BLaER1 treated with 17β-estradiol and CSF1 and Interleukin-3, amounts not matched to agents 10 nM and 100 nM (cell line): ENCODE measurements around the gene PRR5L.

Source experiments
- H3K27ac ChIP-seq, 11 experiments: shearing (Covaris generic); formaldehyde crosslinking; 2 replicates each; pipeline ENCODE4 v1.8.1; 2022
- H3K27me3 ChIP-seq, 11 experiments: shearing (Covaris generic); formaldehyde crosslinking; 2 replicates each; pipeline ENCODE4 v1.8.1; 2022
- H3K36me3 ChIP-seq, 11 experiments: shearing (Covaris generic); formaldehyde crosslinking; 2 replicates each; pipeline ENCODE4 v1.8.1; 2022
- H3K4me1 ChIP-seq, 10 experiments: shearing (Covaris generic); formaldehyde crosslinking; 2 replicates each; pipeline ENCODE4 v1.8.1; 2022
- H3K4me2 ChIP-seq, 11 experiments: shearing (Covaris generic); formaldehyde crosslinking; 2 replicates each; pipeline ENCODE4 v1.8.1; 2022
- H3K4me3 ChIP-seq, 10 experiments: shearing (Covaris generic); formaldehyde crosslinking; 2 replicates each; pipeline ENCODE4 v1.8.1; 2022
- H3K9ac ChIP-seq, 11 experiments: shearing (Covaris generic); formaldehyde crosslinking; 2 replicates each; pipeline ENCODE4 v1.8.1; 2022
- H3K9me3 ChIP-seq, 11 experiments: shearing (Covaris generic); formaldehyde crosslinking; replicated peaks in 1 of 11; 2 replicates each; pipeline ENCODE4 v1.8.1; 2022
- H4K20me1 ChIP-seq, 11 experiments: shearing (Covaris generic); formaldehyde crosslinking; 2 replicates each; pipeline ENCODE4 v1.8.1; 2022
- Cebpa-rat ChIP-seq, 11 experiments: shearing (Covaris generic); IDR thresholded peaks; 2 replicates each; pipeline ENCODE4 v1.8.1; 2022

The PRR5L gene

GRCh38 chr11:36362902-36363301 lies 66.8 kb downstream of the PRR5L start:
- Histone ChIP-seq H3K4me2 (peak overlapping the region; percentile 69 to 92 (median 85)), H3K9me3 (no peaks in the 10 kb centered on the region)

GRCh38 chr11:36363361-36364268 lies 67.5 kb downstream of the PRR5L start:
- H3K9ac ChIP-seq = peak overlapping the region in 3 of 11 experiments; percentile 6 to 44 (median 19); a peak in 2 of 22 replicates
- H3K27ac ChIP-seq = peak overlapping the region in 3 of 11 experiments; percentile 18 to 56 (median 51); a peak in 5 of 22 replicates
- H3K36me3 ChIP-seq = no peaks in the 10 kb centered on the region
- no peaks in the 10 kb centered on the region for H3K27me3 ChIP-seq
- H4K20me1 ChIP-seq = no peaks in the 10 kb centered on the region
- H3K4me3 ChIP-seq = 0 out of 20 replicates have a peak overlapping the region, but pooled peaks of 1 of the 10 experiments have one; percentile 3
- peaks cover 75 to 97% (median 80%) of the 10 kb centered on the region in 10 experiments for H3K4me1 ChIP-seq
- TF ChIP-seq Cebpa-rat (IDR thresholded peaks at IDR 0.05) = no peak
- H3K4me2 ChIP-seq = peak overlapping the region; percentile 69 to 92 (median 85)
- H3K9me3 ChIP-seq = no peaks in the 10 kb centered on the region

More at GRCh38 chr11:36362902-36363301, 66.8 kb downstream of the PRR5L start:
- TF ChIP-seq Cebpa-rat (IDR thresholded peaks at IDR 0.05) = no peak
- Histone ChIP-seq H3K36me3 (no peaks in the 10 kb centered on the region), H3K9ac (0 out of 22 replicates have a peak overlapping the region, but pooled peaks of 2 of the 11 experiments have one; percentile 15 to 44), H3K4me1 (peaks cover 77 to 98% (median 86%) of the 10 kb centered on the region in 10 experiments), H3K27me3 (no peaks in the 10 kb centered on the region), H3K27ac (peak overlapping the region in 3 of 11 experiments; percentile 18 to 56 (median 24); a peak in 5 of 22 replicates), H3K4me3 (0 out of 20 replicates have a peak overlapping the region, but pooled peaks of 1 of the 10 experiments have one; percentile 3), H4K20me1 (no peaks in the 10 kb centered on the region)

GRCh38 chr11:36364551-36365325 lies 68.7 kb downstream of the PRR5L start:
- Histone ChIP-seq H3K4me1 (peaks cover 65 to 86% (median 71%) of the 10 kb centered on the region in 10 experiments), H3K4me3 (no peak overlapping the region), H3K9me3 (no peaks in the 10 kb centered on the region), H3K36me3 (no peaks in the 10 kb centered on the region), H3K4me2 (peak overlapping the region; percentile 69 to 92 (median 85)), H3K27ac (peak overlapping the region in 4 of 11 experiments; percentile 1 to 59 (median 46); a peak in 7 of 22 replicates), H3K9ac (peak overlapping the region in 3 of 11 experiments; percentile 0 to 12 (median 1); a peak in 1 of 22 replicates), H3K27me3 (no peaks in the 10 kb centered on the region), H4K20me1 (no peaks in the 10 kb centered on the region)
- TF ChIP-seq Cebpa-rat (IDR thresholded peaks at IDR 0.05) = no peak

- no peaks in the 10 kb centered on the region for H3K36me3 ChIP-seq
- peak overlapping the region; percentile 55 to 92 (median 85) for H3K4me2 ChIP-seq
- peaks cover 53 to 74% (median 59%) of the 10 kb centered on the region in 10 experiments for H3K4me1 ChIP-seq
- H3K27ac ChIP-seq = peak overlapping the region in 6 of 11 experiments; percentile 35 to 59 (median 56); a peak in 12 of 22 replicates
- peak overlapping the region in 3 of 11 experiments; percentile 27 to 45 (median 38); a peak in 4 of 22 replicates for H3K9ac ChIP-seq
- H3K4me3 ChIP-seq = no peak overlapping the region
- TF ChIP-seq Cebpa-rat (IDR thresholded peaks at IDR 0.05) = peak in 2 of 11 experiments; percentile 23 to 32; a peak in 2 of 22 replicates
- H4K20me1 ChIP-seq = no peaks in the 10 kb centered on the region
- no peaks in the 10 kb centered on the region for H3K9me3 ChIP-seq
- H3K27me3 ChIP-seq = no peaks in the 10 kb centered on the region
These were observed 69.8 kb downstream of the PRR5L start for GRCh38 chr11:36365907-36366306.

- Histone ChIP-seq H3K4me2 (peak overlapping the region in 2 of 11 experiments; percentile 10 to 16; a peak in 2 of 22 replicates), H3K4me1 (peaks cover 32 to 53% (median 39%) of the 10 kb centered on the region in 10 experiments), H4K20me1 (no peaks in the 10 kb centered on the region), H3K9me3 (no peaks in the 10 kb centered on the region), H3K4me3 (no peak overlapping the region), H3K27ac (no peak overlapping the region), H3K27me3 (no peaks in the 10 kb centered on the region), H3K36me3 (no peaks in the 10 kb centered on the region), H3K9ac (no peak overlapping the region)
- no peak for TF ChIP-seq Cebpa-rat (IDR thresholded peaks at IDR 0.05)
These were observed 72.0 kb downstream of the PRR5L start for GRCh38 chr11:36367806-36368680.

GRCh38 chr11:36371181-36371580 lies 75.1 kb downstream of the PRR5L start:
- Histone ChIP-seq H3K27me3 (peaks cover 4 to 18% (median 12%) of the 10 kb centered on the region in 11 experiments; a peak in 14 of 22 replicates), H3K9me3 (no peaks in the 10 kb centered on the region), H3K4me2 (no peak overlapping the region), H4K20me1 (no peaks in the 10 kb centered on the region), H3K4me3 (no peak overlapping the region), H3K4me1 (peaks cover 16 to 40% (median 28%) of the 10 kb centered on the region in 10 experiments), H3K27ac (no peak overlapping the region), H3K36me3 (no peaks in the 10 kb centered on the region), H3K9ac (no peak overlapping the region)
- TF ChIP-seq Cebpa-rat (IDR thresholded peaks at IDR 0.05) = no peak

- no peak overlapping the region for H3K4me3 ChIP-seq
- H3K27ac ChIP-seq = no peak overlapping the region
- no peaks in the 10 kb centered on the region for H3K36me3 ChIP-seq
- H3K9me3 ChIP-seq = no peaks in the 10 kb centered on the region
- no peak overlapping the region for H3K4me2 ChIP-seq
- no peak overlapping the region for H3K9ac ChIP-seq
- no peaks in the 10 kb centered on the region for H4K20me1 ChIP-seq
- peaks cover 7 to 22% (median 17%) of the 10 kb centered on the region in 11 experiments; a peak in 19 of 22 replicates for H3K27me3 ChIP-seq
- peaks cover 12 to 36% (median 25%) of the 10 kb centered on the region in 10 experiments for H3K4me1 ChIP-seq
- TF ChIP-seq Cebpa-rat (IDR thresholded peaks at IDR 0.05) = no peak
These were observed 75.5 kb downstream of the PRR5L start for GRCh38 chr11:36371590-36371989.
